GM19452 (cell line): ENCODE measurements around the gene RPS6KA5.

Experiments
- ATAC-seq: cut with Tn5 transposase; IDR thresholded peaks from one replicate; pipeline ENCODE4 v1.9.1; 2021; ENCODE audit not compliant: unreplicated experiment

Gene RPS6KA5

DNA sequence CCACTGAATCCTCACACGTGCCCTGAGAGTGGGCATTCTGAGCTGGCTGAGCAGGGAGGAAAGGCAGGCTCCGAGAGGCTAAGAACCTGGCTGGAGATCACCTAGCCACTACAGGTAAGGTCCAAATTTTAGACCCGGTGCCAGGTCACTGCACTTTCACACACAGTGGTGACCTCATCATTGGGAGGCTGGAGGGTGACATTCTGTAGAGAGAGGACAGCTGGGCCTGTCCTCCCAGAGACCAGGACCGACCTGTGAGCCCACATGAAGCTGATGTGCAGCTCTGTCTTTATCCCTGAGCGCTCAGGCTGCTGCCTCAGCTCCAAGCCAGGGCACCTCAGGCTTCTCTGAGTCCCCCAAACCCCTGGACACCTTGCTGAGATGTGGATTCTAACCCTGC is 248.3 kb downstream of the RPS6KA5 start:
- ATAC-seq: no peak

DNA sequence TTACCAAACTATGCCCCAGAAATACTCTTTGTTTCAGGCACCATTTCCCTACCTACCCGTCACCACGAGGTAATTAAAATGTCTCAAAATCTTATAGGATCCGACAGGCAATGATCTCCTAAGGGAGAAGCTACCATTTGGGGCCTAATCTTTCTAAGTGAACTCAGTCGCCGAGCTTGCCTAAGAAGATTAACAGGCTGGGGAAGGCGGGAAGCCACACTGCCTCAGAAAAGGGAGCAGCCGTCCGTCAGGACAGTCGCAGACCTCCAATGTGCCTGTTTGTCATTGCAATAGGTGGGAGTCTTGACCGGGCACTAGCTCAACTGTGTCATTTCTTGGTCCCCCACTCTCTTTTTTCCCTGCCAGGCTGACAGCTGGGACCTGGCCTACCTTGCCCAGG is 248.8 kb downstream of the RPS6KA5 start:
- ATAC-seq: no peak

DNA sequence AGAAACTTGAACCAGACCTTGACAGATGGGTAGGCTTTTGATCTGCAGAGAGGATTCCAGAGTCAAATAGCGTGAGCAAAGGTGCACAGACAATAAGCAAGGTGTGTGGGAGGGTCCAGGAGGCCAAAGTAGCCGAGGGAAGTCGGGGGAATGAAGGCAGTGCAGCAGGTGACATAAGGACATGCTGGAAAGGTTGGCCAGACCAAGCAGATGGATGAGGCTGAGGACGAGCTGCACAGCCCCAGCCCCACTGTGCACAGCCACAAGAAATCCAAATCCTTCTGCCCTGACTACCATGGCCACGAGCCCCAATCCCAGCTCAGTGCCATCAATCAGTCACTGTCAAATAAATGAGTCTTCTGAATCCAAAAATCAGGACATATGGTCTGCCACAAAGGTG is 249.6 kb downstream of the RPS6KA5 start:
- no peak for ATAC-seq

DNA sequence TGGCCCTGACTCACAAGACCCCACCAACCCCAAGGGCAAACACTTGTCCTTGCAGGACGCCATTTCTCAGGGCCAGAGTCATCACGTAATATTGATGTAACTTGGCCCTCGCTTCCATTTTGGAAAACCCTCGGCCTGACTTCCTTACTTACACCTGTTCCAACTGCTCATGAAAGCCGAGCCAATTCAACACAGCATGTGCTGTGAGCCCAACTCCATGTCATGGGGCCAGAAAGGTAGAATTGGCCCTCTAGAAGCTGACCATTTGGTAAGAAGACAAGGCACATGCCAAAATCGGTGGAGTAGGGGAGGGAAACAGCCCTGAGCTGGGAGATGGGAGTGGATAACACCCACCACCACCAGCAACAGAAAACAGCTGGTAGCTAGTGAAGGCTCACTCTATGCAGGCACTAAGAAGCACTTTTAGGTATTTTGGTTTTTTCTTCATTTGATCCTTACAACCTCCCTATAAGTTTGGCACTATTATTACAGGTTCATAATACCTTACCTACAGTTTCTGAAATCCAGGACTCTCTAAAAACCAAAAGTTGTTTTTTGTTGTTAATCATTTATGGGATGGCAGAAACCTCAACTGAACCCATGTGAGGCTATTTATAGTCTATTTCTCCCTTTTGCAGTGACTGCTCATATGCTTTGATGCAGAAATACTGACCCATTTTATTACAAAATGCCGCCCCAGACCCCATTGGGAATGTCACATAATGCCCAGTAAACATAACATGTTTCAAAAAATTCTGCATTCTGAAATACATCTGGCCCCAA is 250.7 kb downstream of the RPS6KA5 start:
- ATAC-seq: no peak

DNA sequence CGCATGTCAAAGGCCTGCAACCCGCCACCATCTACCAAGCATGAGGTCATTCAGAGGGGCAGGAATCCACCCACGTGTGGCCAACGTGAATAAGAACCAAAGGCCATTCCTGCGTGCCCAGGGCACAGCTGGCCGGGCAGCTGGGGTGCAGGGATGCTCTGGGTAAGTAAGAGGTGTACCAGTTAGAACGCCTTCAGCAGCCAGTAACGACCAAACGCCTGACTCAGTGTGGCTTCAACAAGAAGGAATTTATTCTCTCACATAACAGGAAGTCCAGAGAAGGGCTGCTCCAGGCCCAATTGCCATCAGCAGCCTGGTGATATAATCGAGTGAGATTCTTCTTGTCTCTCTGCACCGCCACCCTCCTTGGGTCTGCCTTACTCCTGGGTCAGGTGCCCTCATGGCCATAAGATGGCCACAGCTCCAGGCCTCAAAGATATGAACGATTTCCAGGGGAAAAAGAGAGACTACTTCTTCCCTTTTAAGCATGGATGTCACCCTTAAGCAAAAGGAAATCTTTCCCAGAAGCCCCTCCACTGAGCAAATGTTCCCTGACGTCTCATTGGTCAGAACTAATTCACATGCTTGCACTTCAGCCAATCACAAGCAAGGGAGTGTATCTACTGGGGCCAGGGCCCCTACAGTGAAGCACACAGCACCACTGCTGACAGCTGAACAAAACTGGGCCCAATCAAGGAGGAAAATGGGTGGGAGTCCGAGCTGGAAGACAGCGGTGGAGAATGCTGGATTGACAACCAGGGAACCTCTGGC is 251.5 kb downstream of the RPS6KA5 start:
- ATAC-seq: no peak

DNA sequence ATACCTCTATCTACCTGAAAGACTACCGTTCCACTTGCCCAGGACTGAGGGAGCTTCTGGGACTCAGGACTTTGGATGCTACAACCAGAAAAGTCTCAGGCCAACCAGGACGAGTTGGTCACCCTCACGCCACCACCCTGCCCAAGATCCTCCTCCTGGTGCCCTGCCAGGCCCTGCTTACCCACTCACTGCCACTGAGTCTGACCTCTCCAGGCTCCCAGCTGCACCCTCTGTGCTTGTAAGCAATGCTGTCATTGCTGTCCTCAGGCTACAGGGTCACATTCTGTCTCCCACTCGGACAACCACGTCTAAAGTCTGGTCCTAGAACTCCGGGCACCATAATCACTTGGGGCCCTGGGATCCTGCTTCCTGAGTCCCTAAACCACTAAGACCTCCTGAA is 253.4 kb downstream of the RPS6KA5 start:
- ATAC-seq: no peak

DNA sequence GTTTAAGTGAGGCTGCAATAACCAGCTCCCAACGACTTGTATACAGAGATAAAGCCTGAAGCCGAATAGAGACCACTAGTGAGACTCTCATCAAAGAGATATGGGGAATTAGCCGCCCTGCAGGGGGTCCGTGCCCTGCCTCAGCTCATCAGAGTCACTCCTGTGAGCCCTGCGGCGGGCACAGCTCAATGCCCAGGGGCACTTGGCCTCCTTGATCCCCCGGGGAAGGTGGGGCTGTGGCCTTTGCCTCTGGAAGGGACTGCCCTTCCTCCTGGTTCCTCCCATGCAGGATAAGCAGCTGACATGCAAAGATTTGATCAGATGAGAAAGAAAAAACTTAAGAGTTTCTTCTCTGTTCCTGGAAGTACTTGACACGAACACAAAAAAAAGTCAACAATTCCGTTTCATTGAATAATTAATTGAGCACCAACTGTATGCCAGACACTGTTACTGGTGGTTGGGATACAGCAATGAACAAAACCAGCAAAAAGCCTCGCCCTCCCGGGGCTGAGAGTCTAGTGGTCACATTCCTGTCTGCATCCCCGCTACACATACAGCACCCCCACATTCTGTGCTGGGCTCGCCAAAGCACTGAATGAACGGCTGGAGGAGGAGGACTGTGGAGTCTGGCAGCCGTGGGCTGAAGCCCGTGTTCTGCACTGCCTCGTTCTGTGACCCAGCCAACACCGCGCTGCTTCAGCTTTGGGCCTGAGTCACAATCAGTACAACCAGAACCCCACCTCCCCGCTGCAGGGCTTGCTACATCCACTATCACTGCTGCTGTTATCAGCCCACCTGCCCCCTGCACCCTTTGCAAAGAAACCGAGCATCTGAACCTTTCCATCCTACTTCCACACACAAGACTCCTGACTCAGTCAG is 254.5 kb downstream of the RPS6KA5 start:
- no peak for ATAC-seq

DNA sequence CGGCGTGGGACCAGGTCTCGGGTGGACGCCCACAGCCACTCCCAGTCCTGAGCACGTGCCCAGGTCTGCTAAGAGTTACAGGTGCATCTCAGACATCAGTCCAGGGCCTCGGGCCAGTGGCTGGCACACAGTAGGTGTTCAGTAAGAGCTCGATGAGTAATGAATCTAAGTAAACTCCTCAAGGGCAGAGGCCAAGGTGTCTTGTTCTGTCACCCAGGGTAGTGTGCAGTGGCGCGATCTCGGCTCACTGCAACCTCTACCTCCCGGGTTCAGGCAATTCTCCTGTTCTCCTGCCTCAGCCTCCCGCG is 255.4 kb downstream of the RPS6KA5 start:
- ATAC-seq: no peak

DNA sequence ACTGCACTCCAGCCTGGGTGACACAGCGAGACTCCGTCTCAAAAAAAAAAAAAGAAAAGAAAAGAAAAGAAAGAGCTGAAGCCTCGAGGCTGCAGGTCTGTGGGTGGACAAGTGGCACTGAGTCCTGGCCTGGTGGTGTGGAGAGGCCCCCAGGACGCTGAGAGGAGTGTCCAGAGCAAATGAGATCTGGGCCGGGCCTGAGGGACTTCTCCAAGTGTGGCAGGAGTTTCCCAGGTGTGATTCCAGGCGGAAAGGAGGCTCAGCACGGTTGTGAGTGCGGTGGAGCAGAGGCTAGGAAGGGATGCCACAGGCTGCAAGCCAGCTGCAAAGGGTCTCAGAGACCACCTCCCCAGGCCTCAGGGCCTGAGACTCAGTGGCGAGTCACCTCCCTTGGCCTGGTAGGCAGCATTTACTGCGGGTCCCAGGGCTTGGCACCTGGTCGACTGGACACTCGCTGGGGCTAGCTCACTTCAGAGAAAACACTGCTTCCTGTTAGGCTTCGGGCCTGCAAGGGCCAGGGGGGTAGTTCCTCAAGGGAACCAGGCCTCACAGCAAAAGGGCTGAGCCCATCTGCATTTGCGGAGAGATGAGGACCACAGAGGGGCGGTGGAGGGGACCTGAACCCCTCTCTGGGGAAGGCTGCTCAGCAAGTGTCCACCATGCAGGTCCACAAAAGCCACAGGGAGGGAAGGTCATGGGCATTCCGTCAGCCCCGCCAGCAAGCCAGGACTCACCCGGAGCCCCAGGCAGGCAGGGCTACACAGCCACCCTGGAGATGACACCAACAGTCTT is 256.0 kb downstream of the RPS6KA5 start:
- ATAC-seq: no peak

DNA sequence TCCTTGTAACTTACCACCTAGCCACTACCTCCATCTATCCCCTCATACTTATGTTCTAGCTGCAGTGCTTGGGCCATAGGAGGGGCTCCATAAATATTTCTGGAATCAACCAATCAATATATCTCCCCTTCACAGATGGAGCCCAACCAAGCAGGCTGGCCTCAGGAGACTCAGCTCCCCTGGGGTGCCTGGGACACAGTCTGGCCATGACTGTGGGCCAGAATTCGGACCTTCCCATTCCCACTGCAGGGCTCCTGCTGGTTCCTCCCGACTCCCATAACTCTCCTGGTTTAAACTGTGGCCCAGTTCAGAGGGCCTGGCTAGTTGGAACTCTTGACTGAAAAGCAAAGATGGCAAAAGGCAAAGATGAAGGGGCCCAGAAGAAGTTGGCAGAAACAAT is 257.2 kb downstream of the RPS6KA5 start:
- no peak for ATAC-seq

DNA sequence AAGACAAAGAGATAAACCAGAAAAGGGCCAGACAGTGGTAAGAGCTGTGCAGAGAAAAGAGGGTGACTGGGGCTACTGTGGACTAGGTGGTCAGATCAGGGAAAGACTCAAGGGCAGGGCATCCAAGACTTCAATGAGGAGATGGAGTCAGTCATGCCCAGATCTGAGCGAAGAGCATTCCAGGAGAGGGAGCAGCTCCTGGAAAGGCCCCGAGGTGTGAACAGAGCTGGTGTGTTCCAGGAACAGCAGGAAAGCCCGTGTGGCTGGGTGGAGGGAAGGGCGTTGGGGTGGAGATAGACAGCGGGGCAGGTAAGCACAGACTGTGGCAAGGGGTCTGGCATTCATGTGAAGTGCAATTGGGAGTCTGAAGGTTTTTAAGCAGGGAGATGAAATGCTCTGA is 261.0 kb downstream of the RPS6KA5 start:
- no peak for ATAC-seq

DNA sequence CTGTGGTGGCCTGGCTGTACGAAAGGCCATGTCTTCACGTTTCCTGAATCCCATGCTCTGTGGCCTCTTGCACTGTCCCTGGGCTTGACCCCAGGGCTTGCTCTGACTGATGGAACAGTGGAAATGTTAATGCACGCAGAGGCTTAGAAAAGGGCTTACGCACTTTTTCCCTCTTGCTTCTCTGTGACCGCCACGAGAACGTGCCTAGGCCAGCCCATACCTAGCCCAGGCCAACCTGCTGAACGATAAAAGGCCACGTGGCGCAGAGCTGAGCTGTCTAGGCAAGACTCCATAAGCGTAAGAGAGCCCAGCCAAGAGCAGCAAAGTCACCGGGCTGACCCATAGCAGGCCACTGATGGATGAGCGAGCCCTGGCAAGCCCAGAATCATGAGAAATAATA is 262.5 kb downstream of the RPS6KA5 start:
- no peak for ATAC-seq
